GM19463 (cell line): Measurements from ENCODE around the gene CDK14.

ENCODE experiments used
- ATAC-seq: cut with Tn5 transposase; IDR thresholded peaks from one replicate; pipeline ENCODE4 v1.9.1; 2021; ENCODE audit warnings: mild to moderate bottlenecking, moderate library complexity; ENCODE audit not compliant: unreplicated experiment

Gene CDK14

GRCh38 chr7:90933984-90934383 lies 337.9 kb downstream of the CDK14 start:
- ATAC-seq, result no peak

- ATAC-seq, result no peak
Measured at GRCh38 chr7:90938371-90938770, 342.2 kb downstream of the CDK14 start.

GRCh38 chr7:90939666-90940065 lies 343.5 kb downstream of the CDK14 start:
- no peak for ATAC-seq

GRCh38 chr7:90944021-90944420 lies 347.9 kb downstream of the CDK14 start:
- no peak for ATAC-seq

GRCh38 chr7:90945104-90945787 lies 349.1 kb downstream of the CDK14 start:
- no peak for ATAC-seq

- no peak for ATAC-seq
Measured at GRCh38 chr7:90946730-90947501, 350.8 kb downstream of the CDK14 start.

GRCh38 chr7:90948085-90948484 lies 352.0 kb downstream of the CDK14 start:
- no peak for ATAC-seq

- ATAC-seq, result no peak
Measured at GRCh38 chr7:90951229-90951628, 355.1 kb downstream of the CDK14 start.

GRCh38 chr7:90951986-90952954 lies 356.1 kb downstream of the CDK14 start:
- no peak for ATAC-seq

GRCh38 chr7:90955641-90956207 lies 359.6 kb downstream of the CDK14 start:
- ATAC-seq, result no peak

GRCh38 chr7:90957883-90958282 lies 361.8 kb downstream of the CDK14 start:
- ATAC-seq, result no peak

GRCh38 chr7:90958647-90959046 lies 362.5 kb downstream of the CDK14 start:
- no peak for ATAC-seq

- ATAC-seq, result peak; percentile 46
Measured at GRCh38 chr7:90961037-90961725, 365.1 kb downstream of the CDK14 start.

GRCh38 chr7:90965211-90965610 lies 369.1 kb downstream of the CDK14 start:
- no peak for ATAC-seq

GRCh38 chr7:90966346-90966745 lies 370.2 kb downstream of the CDK14 start:
- ATAC-seq, result no peak

GRCh38 chr7:90968871-90969270 lies 372.8 kb downstream of the CDK14 start:
- ATAC-seq, result no peak

GRCh38 chr7:90972906-90973550 lies 376.9 kb downstream of the CDK14 start:
- ATAC-seq, result no peak

GRCh38 chr7:90977056-90977455 lies 380.9 kb downstream of the CDK14 start:
- ATAC-seq, result no peak

GRCh38 chr7:90980545-90980944 lies 384.4 kb downstream of the CDK14 start:
- ATAC-seq, result no peak

GRCh38 chr7:90982228-90982627 lies 386.1 kb downstream of the CDK14 start:
- ATAC-seq, result no peak
